Transverse colon (tissue), 4 donors: ENCODE measurements around the gene GLDC. TPM values are rescaled to one million over a fixed set of nuclear protein-coding genes. Genes with fewer than 3 reads are reported as not detected.

ENCODE experiments used
- DNase-seq: peaks from one replicate; pipeline ENCODE4 v3.0.0-alpha.2; 2019
- H3K27ac ChIP-seq, 4 donors: fragments of 200-600 bp; sonication (generic); 2 replicates each; pipeline ENCODE4 v1.5.1; 2016 to 2018; ENCODE audit warnings: inconsistent platforms in 4 of 4
- H3K27me3 ChIP-seq: fragments of 200-600 bp; sonication (generic); 2 replicates; pipeline ENCODE4 v1.5.1; 2017; ENCODE audit warnings: inconsistent platforms
- H3K36me3 ChIP-seq, 4 donors: fragments of 200-600 bp; sonication (generic); 2 replicates each; pipeline ENCODE4 v1.5.1; 2017 to 2019; ENCODE audit warnings: inconsistent platforms in 4 of 4
- H3K4me1 ChIP-seq, 4 donors: fragments of 200-600 bp; sonication (generic); 2 replicates each; pipeline ENCODE4 v1.5.1; 2017 to 2020; ENCODE audit warnings: inconsistent platforms in 4 of 4
- H3K4me3 ChIP-seq, 4 donors: fragments of 200-600 bp; sonication (generic); 1 replicate in 1 of 4; 2 replicates in 3 of 4; pipeline versions ENCODE4 v1.5.1 to v1.6.1; 2017 to 2019; ENCODE audit warnings: inconsistent platforms in 4 of 4
- H3K9me3 ChIP-seq, 2 donors: fragments of 200-600 bp; sonication (generic); 2 replicates each; pipeline ENCODE4 v1.5.1; 2017 to 2019; ENCODE audit warnings: inconsistent platforms in 2 of 2
- CTCF ChIP-seq, 5 experiments: fragments of 200-600 bp in 3 of 5; fragments of 450-650 bp in 2 of 5; sonication (generic) in 3 of 5; IDR thresholded peaks; 1 replicate in 2 of 5; 2 replicates in 3 of 5; pipeline ENCODE4 v1.5.1; 2016 to 2017; ENCODE audit warnings: antibody characterized with exemption in 5 of 5, inconsistent platforms in 3 of 5, mild to moderate bottlenecking in 2 of 5, moderate library complexity in 1 of 5
- EP300 ChIP-seq: sonication (generic); formaldehyde crosslinking; IDR thresholded peaks from one replicate; pipeline ENCODE4 v1.6.1; 2017; ENCODE audit warnings: antibody characterized with exemption, low read depth
- POLR2A ChIP-seq: fragments of 450-650 bp; IDR thresholded peaks from one replicate; pipeline ENCODE4 v1.6.1; 2016; ENCODE audit warnings: antibody characterized with exemption, mild to moderate bottlenecking, moderate library complexity
- POLR2AphosphoS5 ChIP-seq, 3 donors: sonication (generic); formaldehyde crosslinking; IDR thresholded peaks; one replicate each; pipeline ENCODE4 v1.6.1; 2016; ENCODE audit warnings: antibody characterized with exemption in 3 of 3
- WGBS, 2 donors: methylation state at CpG; one replicate each; pipeline ENCODE4 v1.1.5; 2018; ENCODE audit warnings: low coverage in 1 of 2; 5-methylcytosine and 5-hydroxymethylcytosine counted together
- in situ Hi-C, 4 donors: fragments of 200-750 bp; cut with MboI; loops; one replicate each; pipeline versions ENCODE4 v1.15.0 to v1.15.1; 2017; ENCODE audit warnings: low sequenced_read_pairs in 3 of 4, low pct_ligation_motif_present in 1 of 4, low pct_unique_long_range_greater_than_20kb in 1 of 4
- intact Hi-C: fragments of 100-400 bp; cut with DNase I; formaldehyde crosslinking; loops from one replicate; pipeline ENCODE4 v1.15.1; 2023; ENCODE audit warnings: low total_unique reads
- total RNA-seq, 4 donors: library from RNA; depleted of rRNA; stranded (reverse); fragments of >200 nt; gene quantifications; one replicate each; pipeline ENCODE4 v1.1.0, GENCODE V29; 2016

The GLDC gene
- total RNA-seq, 4 donors from 2014 or later: 0.41 to 70.7 (median 2.4) TPM; not detected in 1

GRCh38 chr9:6566409-6567139 lies 79.0 kb downstream of the GLDC start:
- no peak overlapping the region for H3K27ac ChIP-seq
- WGBS, 2 donors: 59 to 65% methylated on average over 6 to 10 of the region's 10 CpGs
- H3K27me3 ChIP-seq: no peaks in the 10 kb centered on the region
- no peak overlapping the region for H3K4me3 ChIP-seq
- intact Hi-C loops (no loop called here), in situ Hi-C loops (loop anchor here (5.0 to 10.0 kb wide), 3 partner anchors 212 to 219 kb away; no protein-coding TSS in a partner anchor)
- H3K9me3 ChIP-seq: no peaks in the 10 kb centered on the region
- TF ChIP-seq POLR2AphosphoS5 (IDR thresholded peaks at IDR 0.05) (no peak), POLR2A (no peak), CTCF (IDR thresholded peaks at IDR 0.05) (no peak)
- H3K4me1 ChIP-seq: no peaks in the 10 kb centered on the region
- H3K36me3 ChIP-seq: no peaks in the 10 kb centered on the region
- DNase-seq: no peak

GRCh38 chr9:6565312-6565711 lies 80.2 kb downstream of the GLDC start:
- intact Hi-C loops: no loop called here
- H3K27ac ChIP-seq: no peak overlapping the region
- in situ Hi-C loops: loop anchor here (5.0 to 10.0 kb wide), 3 partner anchors 211 to 218 kb away; no protein-coding TSS in a partner anchor

GRCh38 chr9:6564868-6565267 lies 80.7 kb downstream of the GLDC start:
- H3K36me3 ChIP-seq: no peaks in the 10 kb centered on the region
- H3K9me3 ChIP-seq: no peaks in the 10 kb centered on the region
- no peak for TF ChIP-seq EP300
- TF ChIP-seq CTCF (IDR thresholded peaks at IDR 0.05): no peak
- no peak for TF ChIP-seq POLR2AphosphoS5 (IDR thresholded peaks at IDR 0.05)
- TF ChIP-seq POLR2A: no peak
- intact Hi-C loops: no loop called here
- in situ Hi-C loops: loop anchor here (5.0 to 10.0 kb wide), 3 partner anchors 210 to 218 kb away; no protein-coding TSS in a partner anchor
- H3K4me3 ChIP-seq: no peak overlapping the region
- DNase-seq: no peak
- no peaks in the 10 kb centered on the region for H3K27me3 ChIP-seq
- no peak overlapping the region for H3K27ac ChIP-seq
- WGBS, 2 donors: 73 to 83% methylated on average over 2 to 3 of the region's 3 CpGs
- no peaks in the 10 kb centered on the region for H3K4me1 ChIP-seq

More at GRCh38 chr9:6565312-6565711, 80.2 kb downstream of the GLDC start:
- Histone ChIP-seq H3K27me3 (no peaks in the 10 kb centered on the region), H3K36me3 (no peaks in the 10 kb centered on the region), H3K4me1 (no peaks in the 10 kb centered on the region), H3K4me3 (no peak overlapping the region), H3K9me3 (no peaks in the 10 kb centered on the region)
- TF ChIP-seq POLR2AphosphoS5 (IDR thresholded peaks at IDR 0.05): no peak
- TF ChIP-seq POLR2A: no peak
- TF ChIP-seq CTCF (IDR thresholded peaks at IDR 0.05): no peak
- no peak for TF ChIP-seq EP300
- DNase-seq: no peak
- WGBS, 2 donors: 84 to 100% methylated on average over 3 to 8 of the region's 8 CpGs

GRCh38 chr9:6564360-6564759 lies 81.2 kb downstream of the GLDC start:
- TF ChIP-seq EP300: no peak
- no peak for TF ChIP-seq POLR2AphosphoS5 (IDR thresholded peaks at IDR 0.05)
- TF ChIP-seq CTCF (IDR thresholded peaks at IDR 0.05): no peak
- no peak for TF ChIP-seq POLR2A
- Histone ChIP-seq H3K9me3 (no peaks in the 10 kb centered on the region), H3K4me1 (no peaks in the 10 kb centered on the region), H3K27me3 (no peaks in the 10 kb centered on the region), H3K27ac (no peak overlapping the region), H3K4me3 (no peak overlapping the region), H3K36me3 (no peaks in the 10 kb centered on the region)
- DNase-seq: no peak
- 80% methylated on average over 5 of the region's 5 CpGs; no CpG with 5 or more reads in 1 of the 2 donors for WGBS, 2 donors
- in situ Hi-C loops (loop anchor here in 2 of 4 donors (10.0 kb wide), 1 partner anchor 210 kb away; no protein-coding TSS in a partner anchor), intact Hi-C loops (no loop called here)
